A549 (cell line): ENCODE measurements around the gene AP5S1. TPM values are rescaled to one million over a fixed set of nuclear protein-coding genes. Genes with fewer than 3 reads are reported as not detected.
"Not testable (repeated sequence)": the region's sequence is repeated elsewhere in the genome, so short reads cannot be mapped to it uniquely, and the experiment has no call there.

Source experiments
- ATAC-seq, 2 experiments: fragments of 200-7000 bp in 1 of 2; fragments of >200 bp in 1 of 2; cut with Nextera tagmentation in 1 of 2; cut with Tn5 transposase in 1 of 2; 3 replicates each; pipeline versions ENCODE4 v1.8.0 to v1.9.1; 2018 to 2020; ENCODE audit warnings: mild to moderate bottlenecking in 1 of 2, moderate library complexity in 1 of 2
- CTCF ChIA-PET: fragments of 300-600 bp; sonication (Branson Sonifier 250); formaldehyde crosslinking; extraction: SDS; loops from one replicate; lab custom pipeline; 2021; ENCODE audit warnings: antibody characterized with exemption, inconsistent platforms; lab: Yijun Ruan, JAX
- POLR2A ChIA-PET: fragments of 350-600 bp; formaldehyde crosslinking; extraction: SDS; loops from one replicate; lab custom pipeline; 2021; ENCODE audit warnings: antibody characterized with exemption, inconsistent platforms; lab: Yijun Ruan, JAX
- DNase-seq, 2 experiments: peaks; one replicate each; pipeline versions ENCODE4 v3.0.0 to v3.0.0-alpha.2; 2011 to 2016; ENCODE audit warnings: low read depth in 1 of 2, low spot score in 1 of 2
- FAIRE-seq: peaks from 2 replicates; lab custom pipeline; 2011; peaks lifted over from hg19 to GRCh38; lab: Jason Lieb, UNC
- H3K27ac ChIP-seq, 2 experiments: fragments of >200 bp; sonication (Bioruptor Twin); formaldehyde crosslinking; 3 replicates each; pipeline ENCODE4 v1.5.1; 2016 to 2017
- H3K4me1 ChIP-seq: fragments of >200 bp; sonication (Bioruptor Twin); formaldehyde crosslinking; 3 replicates; pipeline ENCODE4 v1.6.1; 2016
- H3K4me2 ChIP-seq: fragments of >200 bp; sonication (Bioruptor Twin); formaldehyde crosslinking; 3 replicates; pipeline ENCODE4 v1.6.1; 2016
- H3K4me3 ChIP-seq: fragments of >200 bp; sonication (Bioruptor Twin); formaldehyde crosslinking; 3 replicates; pipeline ENCODE4 v1.5.1; 2016
- H3K9me3 ChIP-seq: fragments of >200 bp; sonication (Bioruptor Twin); formaldehyde crosslinking; 3 replicates; pipeline ENCODE4 v1.6.1; 2016
- BHLHE40 ChIP-seq: IDR thresholded peaks from 2 replicates; pipeline ENCODE4 v1.6.1; 2012; ENCODE audit warnings: low read depth, low read length, inconsistent platforms
- CBX8 ChIP-seq: fragments of 200-600 bp; sonication (generic); IDR thresholded peaks from 2 replicates; pipeline ENCODE4 v1.6.1; 2016
- CEBPB ChIP-seq, 2 experiments: fragments of >200 bp in 1 of 2; sonication (Bioruptor Twin) in 1 of 2; formaldehyde crosslinking in 1 of 2; IDR thresholded peaks; 2 replicates each; pipeline ENCODE4 v1.6.1; 2012 to 2016
- CHD4 ChIP-seq: fragments of 200-600 bp; sonication (generic); IDR thresholded peaks from 2 replicates; pipeline ENCODE4 v1.6.1; 2016; ENCODE audit warnings: antibody characterized with exemption, mild to moderate bottlenecking, borderline replicate concordance
- EHMT2 ChIP-seq: fragments of 200-600 bp; sonication (generic); IDR thresholded peaks from 2 replicates; pipeline ENCODE4 v1.6.1; 2016; ENCODE audit warnings: antibody characterized with exemption, low read depth, mild to moderate bottlenecking, moderate library complexity
- FOSB ChIP-seq: fragments of 250-450 bp; sonication (Bioruptor Pico); IDR thresholded peaks from 2 replicates; pipeline ENCODE4 v1.5.0; 2020; ENCODE audit warnings: mild to moderate bottlenecking, moderate library complexity
- GATA3 ChIP-seq: IDR thresholded peaks from 2 replicates; pipeline ENCODE4 v1.6.1; 2012; ENCODE audit warnings: borderline replicate concordance
- HDAC2 ChIP-seq: fragments of 200-600 bp; sonication (generic); IDR thresholded peaks from 2 replicates; pipeline ENCODE4 v1.6.1; 2016
- JUN ChIP-seq, 2 experiments: fragments of >200 bp; sonication (Bioruptor Twin); formaldehyde crosslinking; IDR thresholded peaks; 2 replicates in 1 of 2; 3 replicates in 1 of 2; pipeline ENCODE4 v1.6.1; 2016 to 2017
- KDM5A ChIP-seq: fragments of 200-600 bp; sonication (generic); IDR thresholded peaks from 2 replicates; pipeline ENCODE4 v1.6.1; 2016; ENCODE audit warnings: antibody characterized with exemption, mild to moderate bottlenecking
- NR3C1 ChIP-seq: fragments of >200 bp; sonication (Bioruptor Twin); formaldehyde crosslinking; IDR thresholded peaks from 3 replicates; pipeline ENCODE4 v1.6.1; 2017
- POLR2AphosphoS2 ChIP-seq: conservative IDR thresholded peaks from 2 replicates; pipeline ENCODE4 v1.6.1; 2012; ENCODE audit warnings: low read length, improper control_type of control experiment, inconsistent platforms
- RCOR1 ChIP-seq: fragments of 150-350 bp; IDR thresholded peaks from 2 replicates; pipeline ENCODE4 v1.6.1; 2014; ENCODE audit warnings: antibody characterized with exemption, low read length, low read depth
- ZC3H11A ChIP-seq: fragments of 450-650 bp; IDR thresholded peaks from 2 replicates; pipeline ENCODE4 v1.6.1; 2014; ENCODE audit warnings: antibody characterized with exemption, mild to moderate bottlenecking
- ZFP36 ChIP-seq: fragments of 450-650 bp; IDR thresholded peaks from 2 replicates; pipeline ENCODE4 v1.6.1; 2014; ENCODE audit warnings: borderline replicate concordance; ENCODE audit not compliant: partially characterized antibody
- ZNF302 ChIP-seq: fragments of 250-450 bp; sonication (Bioruptor Pico); IDR thresholded peaks from 2 replicates; pipeline ENCODE4 v1.9.0; 2021; ENCODE audit warnings: inconsistent platforms, mild to moderate bottlenecking, moderate library complexity
- ZSCAN20 ChIP-seq: fragments of 250-450 bp; sonication (Bioruptor Pico); IDR thresholded peaks from 2 replicates; pipeline ENCODE4 v1.8.0; 2022; ENCODE audit warnings: mild to moderate bottlenecking, moderate library complexity
- WGBS: methylation state at CpG from one replicate; pipeline ENCODE4 v1.1.6; 2017; ENCODE audit errors: missing lambda C conversion rate; 5-methylcytosine and 5-hydroxymethylcytosine counted together
- polyA plus RNA-seq, 4 experiments: library from polyadenylated mRNA; depleted of rRNA in 3 of 4; stranded (reverse); fragments of >200 nt; fragmentation: RNase III in 1 of 4; extraction: RNeasy Plus Mini Kit Qiagen cat#74134 plus additional on column Dnase treatment in 1 of 4; gene quantifications; 2 replicates in 3 of 4; 3 replicates in 1 of 4; pipeline ENCODE4 v1.2.3, GENCODE V29; 2011 to 2017
- TF ChIP-seq, protein P1 (sequence below): fragments of 200-600 bp; sonication (generic); IDR thresholded peaks from 2 replicates; pipeline ENCODE4 v1.6.1; 2016; ENCODE audit warnings: antibody characterized with exemption, mild to moderate bottlenecking, moderate library complexity
- TF ChIP-seq, protein P2 (sequence below): fragments of 150-350 bp; IDR thresholded peaks from 2 replicates; pipeline ENCODE4 v1.6.1; 2014; ENCODE audit warnings: low read depth, mild to moderate bottlenecking, low read length
- TF ChIP-seq, protein P3 (sequence below): IDR thresholded peaks from 2 replicates; pipeline ENCODE4 v1.6.1; 2012
- TF ChIP-seq, protein P4 (sequence below): fragments of 450-650 bp; IDR thresholded peaks from 2 replicates; pipeline ENCODE4 v1.6.1; 2014; ENCODE audit warnings: antibody characterized with exemption
- TF ChIP-seq, protein P5 (sequence below): fragments of >200 bp; sonication (Bioruptor Twin); formaldehyde crosslinking; IDR thresholded peaks from 3 replicates; pipeline ENCODE4 v1.6.1; 2016

Gene AP5S1
- polyA plus RNA-seq, 2 of the 4 experiments (the other 2 are of a cell fraction), result 10.2 to 19.9 TPM

DNA sequence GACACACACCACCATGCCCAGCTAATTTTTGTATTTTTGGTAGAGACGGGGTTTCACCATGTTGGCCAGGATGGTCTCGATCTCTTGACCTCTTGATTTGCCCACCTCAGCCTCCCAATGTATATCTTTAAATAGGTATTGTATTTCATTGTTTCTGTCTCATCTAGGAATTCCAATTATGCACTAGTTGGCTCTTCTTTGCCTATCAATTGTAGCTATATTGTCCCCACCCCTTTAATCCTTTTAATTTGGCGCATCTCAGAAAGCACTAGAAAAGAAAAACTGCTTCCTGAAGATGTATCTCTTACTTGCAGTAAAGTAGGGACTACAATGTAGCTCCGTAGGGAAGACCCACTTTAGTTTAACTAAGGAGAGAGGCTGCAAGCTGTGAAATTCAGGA lies 15.8 kb downstream of the AP5S1 start:
- no peak overlapping the region for H3K4me3 ChIP-seq
- DNase-seq, result no peak
- no peak for FAIRE-seq
- H3K4me2 ChIP-seq, result no peak overlapping the region
- H3K27ac ChIP-seq, result no peak overlapping the region
- H3K4me1 ChIP-seq, result no peaks in the 10 kb centered on the region
- TF ChIP-seq RCOR1, result no peak
- TF ChIP-seq CBX8, result no peak
- no peak for TF ChIP-seq CEBPB (IDR thresholded peaks at IDR 0.05)
- no peak for TF ChIP-seq NR3C1
- TF ChIP-seq, protein P1, sequence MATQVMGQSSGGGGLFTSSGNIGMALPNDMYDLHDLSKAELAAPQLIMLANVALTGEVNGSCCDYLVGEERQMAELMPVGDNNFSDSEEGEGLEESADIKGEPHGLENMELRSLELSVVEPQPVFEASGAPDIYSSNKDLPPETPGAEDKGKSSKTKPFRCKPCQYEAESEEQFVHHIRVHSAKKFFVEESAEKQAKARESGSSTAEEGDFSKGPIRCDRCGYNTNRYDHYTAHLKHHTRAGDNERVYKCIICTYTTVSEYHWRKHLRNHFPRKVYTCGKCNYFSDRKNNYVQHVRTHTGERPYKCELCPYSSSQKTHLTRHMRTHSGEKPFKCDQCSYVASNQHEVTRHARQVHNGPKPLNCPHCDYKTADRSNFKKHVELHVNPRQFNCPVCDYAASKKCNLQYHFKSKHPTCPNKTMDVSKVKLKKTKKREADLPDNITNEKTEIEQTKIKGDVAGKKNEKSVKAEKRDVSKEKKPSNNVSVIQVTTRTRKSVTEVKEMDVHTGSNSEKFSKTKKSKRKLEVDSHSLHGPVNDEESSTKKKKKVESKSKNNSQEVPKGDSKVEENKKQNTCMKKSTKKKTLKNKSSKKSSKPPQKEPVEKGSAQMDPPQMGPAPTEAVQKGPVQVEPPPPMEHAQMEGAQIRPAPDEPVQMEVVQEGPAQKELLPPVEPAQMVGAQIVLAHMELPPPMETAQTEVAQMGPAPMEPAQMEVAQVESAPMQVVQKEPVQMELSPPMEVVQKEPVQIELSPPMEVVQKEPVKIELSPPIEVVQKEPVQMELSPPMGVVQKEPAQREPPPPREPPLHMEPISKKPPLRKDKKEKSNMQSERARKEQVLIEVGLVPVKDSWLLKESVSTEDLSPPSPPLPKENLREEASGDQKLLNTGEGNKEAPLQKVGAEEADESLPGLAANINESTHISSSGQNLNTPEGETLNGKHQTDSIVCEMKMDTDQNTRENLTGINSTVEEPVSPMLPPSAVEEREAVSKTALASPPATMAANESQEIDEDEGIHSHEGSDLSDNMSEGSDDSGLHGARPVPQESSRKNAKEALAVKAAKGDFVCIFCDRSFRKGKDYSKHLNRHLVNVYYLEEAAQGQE, result no peak
- TF ChIP-seq ZC3H11A, result no peak
- TF ChIP-seq KDM5A, result no peak
- TF ChIP-seq, protein P2, sequence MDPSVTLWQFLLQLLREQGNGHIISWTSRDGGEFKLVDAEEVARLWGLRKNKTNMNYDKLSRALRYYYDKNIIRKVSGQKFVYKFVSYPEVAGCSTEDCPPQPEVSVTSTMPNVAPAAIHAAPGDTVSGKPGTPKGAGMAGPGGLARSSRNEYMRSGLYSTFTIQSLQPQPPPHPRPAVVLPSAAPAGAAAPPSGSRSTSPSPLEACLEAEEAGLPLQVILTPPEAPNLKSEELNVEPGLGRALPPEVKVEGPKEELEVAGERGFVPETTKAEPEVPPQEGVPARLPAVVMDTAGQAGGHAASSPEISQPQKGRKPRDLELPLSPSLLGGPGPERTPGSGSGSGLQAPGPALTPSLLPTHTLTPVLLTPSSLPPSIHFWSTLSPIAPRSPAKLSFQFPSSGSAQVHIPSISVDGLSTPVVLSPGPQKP, result no peak
- no peak for TF ChIP-seq CHD4
- TF ChIP-seq GATA3, result no peak
- TF ChIP-seq POLR2AphosphoS2, result no peak
- no peak for TF ChIP-seq JUN (IDR thresholded peaks at IDR 0.05)
- no peak for TF ChIP-seq HDAC2
- TF ChIP-seq, protein P3, sequence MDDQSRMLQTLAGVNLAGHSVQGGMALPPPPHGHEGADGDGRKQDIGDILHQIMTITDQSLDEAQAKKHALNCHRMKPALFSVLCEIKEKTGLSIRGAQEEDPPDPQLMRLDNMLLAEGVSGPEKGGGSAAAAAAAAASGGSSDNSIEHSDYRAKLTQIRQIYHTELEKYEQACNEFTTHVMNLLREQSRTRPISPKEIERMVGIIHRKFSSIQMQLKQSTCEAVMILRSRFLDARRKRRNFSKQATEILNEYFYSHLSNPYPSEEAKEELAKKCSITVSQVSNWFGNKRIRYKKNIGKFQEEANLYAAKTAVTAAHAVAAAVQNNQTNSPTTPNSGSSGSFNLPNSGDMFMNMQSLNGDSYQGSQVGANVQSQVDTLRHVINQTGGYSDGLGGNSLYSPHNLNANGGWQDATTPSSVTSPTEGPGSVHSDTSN, result no peak
- no peak for TF ChIP-seq ZNF302 (CRISPR knock-in tag)
- POLR2A ChIA-PET, result no interaction called here
- no peaks in the 10 kb centered on the region for H3K9me3 ChIP-seq
- no peak for ATAC-seq
- 91% methylated on average over 4 of the region's 4 CpGs for WGBS
- CTCF ChIA-PET, result interaction anchor here (0.9 to 13.6 kb wide), 6 partner anchors 15 to 87 kb away, joined by 3 to 128 read pairs (median 8); partner anchors contain the start of genes AP5S1 and CENPB

DNA sequence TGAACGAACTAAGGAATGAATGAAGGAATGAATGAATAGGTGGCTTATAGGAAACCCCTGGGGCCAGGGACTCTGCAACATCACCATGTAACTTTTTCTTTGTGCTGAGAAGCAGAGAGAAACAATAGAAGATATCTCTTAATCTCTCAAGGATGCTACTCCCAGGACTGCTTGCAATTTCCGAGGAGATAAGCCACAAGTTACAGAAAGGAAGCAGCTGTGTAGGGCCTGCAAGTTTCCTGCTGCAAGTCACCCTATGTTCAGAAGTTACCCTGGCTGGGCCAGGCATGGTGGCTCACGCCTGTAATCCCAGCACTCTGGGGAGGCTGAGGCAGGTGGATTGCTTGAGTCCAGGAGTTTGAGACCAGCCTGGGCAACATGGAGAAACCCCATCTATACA lies 19.0 kb downstream of the AP5S1 start:
- TF ChIP-seq GATA3, result no peak
- TF ChIP-seq HDAC2, result no peak
- TF ChIP-seq EHMT2, result no peak
- TF ChIP-seq, protein P4, sequence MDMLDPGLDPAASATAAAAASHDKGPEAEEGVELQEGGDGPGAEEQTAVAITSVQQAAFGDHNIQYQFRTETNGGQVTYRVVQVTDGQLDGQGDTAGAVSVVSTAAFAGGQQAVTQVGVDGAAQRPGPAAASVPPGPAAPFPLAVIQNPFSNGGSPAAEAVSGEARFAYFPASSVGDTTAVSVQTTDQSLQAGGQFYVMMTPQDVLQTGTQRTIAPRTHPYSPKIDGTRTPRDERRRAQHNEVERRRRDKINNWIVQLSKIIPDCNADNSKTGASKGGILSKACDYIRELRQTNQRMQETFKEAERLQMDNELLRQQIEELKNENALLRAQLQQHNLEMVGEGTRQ, result no peak
- TF ChIP-seq BHLHE40, result no peak
- TF ChIP-seq ZFP36, result no peak
- no peak for TF ChIP-seq FOSB (CRISPR knock-in tag)
- TF ChIP-seq ZSCAN20 (CRISPR knock-in tag), result no peak
- TF ChIP-seq, protein P5, sequence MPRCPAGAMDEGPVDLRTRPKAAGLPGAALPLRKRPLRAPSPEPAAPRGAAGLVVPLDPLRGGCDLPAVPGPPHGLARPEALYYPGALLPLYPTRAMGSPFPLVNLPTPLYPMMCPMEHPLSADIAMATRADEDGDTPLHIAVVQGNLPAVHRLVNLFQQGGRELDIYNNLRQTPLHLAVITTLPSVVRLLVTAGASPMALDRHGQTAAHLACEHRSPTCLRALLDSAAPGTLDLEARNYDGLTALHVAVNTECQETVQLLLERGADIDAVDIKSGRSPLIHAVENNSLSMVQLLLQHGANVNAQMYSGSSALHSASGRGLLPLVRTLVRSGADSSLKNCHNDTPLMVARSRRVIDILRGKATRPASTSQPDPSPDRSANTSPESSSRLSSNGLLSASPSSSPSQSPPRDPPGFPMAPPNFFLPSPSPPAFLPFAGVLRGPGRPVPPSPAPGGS, result no peak
- TF ChIP-seq ZC3H11A, result no peak
- no peaks in the 10 kb centered on the region for H3K9me3 ChIP-seq
- WGBS, result 87% methylated on average over 3 of the region's 3 CpGs
- no peak overlapping the region for H3K27ac ChIP-seq
- FAIRE-seq (no peak), ATAC-seq (no peak), DNase-seq (no peak)
- no peak overlapping the region for H3K4me2 ChIP-seq
- peaks cover 16% of the 10 kb centered on the region for H3K4me1 ChIP-seq
- POLR2A ChIA-PET, result interaction anchor here (0.7 kb wide), 1 partner anchor 10 kb away, joined by 3 read pairs; no protein-coding TSS in a partner anchor
- CTCF ChIA-PET, result interaction anchor here (0.6 to 13.6 kb wide), 7 partner anchors 9 to 151 kb away, joined by 3 to 128 read pairs (median 5); partner anchors contain the start of gene AP5S1
- no peak overlapping the region for H3K4me3 ChIP-seq

DNA sequence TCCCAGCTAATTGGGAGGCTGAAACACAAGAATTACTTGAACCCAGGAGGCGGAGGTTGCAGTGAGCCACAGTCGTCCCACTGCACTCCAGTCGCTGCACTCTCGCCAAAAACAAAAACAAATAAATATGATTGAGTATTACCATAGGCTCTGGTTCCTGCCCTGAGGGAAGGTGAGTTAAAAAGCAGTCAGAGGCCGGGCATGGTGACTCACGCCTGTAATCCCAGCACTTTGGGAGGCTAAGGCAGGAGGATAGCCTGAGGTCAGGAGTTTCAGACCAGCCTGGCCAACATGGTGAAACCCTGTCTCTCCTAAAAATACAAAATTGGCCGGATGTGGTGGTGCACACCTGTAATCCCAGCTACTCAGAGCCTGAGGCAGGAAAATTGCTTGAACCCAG lies 19.9 kb downstream of the AP5S1 start:
- DNase-seq, H3K4me2 ChIP-seq, H3K4me3 ChIP-seq, ATAC-seq, POLR2A ChIA-PET, H3K9me3 ChIP-seq, FAIRE-seq: not testable (repeated sequence)
- CTCF ChIA-PET, result interaction anchor here (0.8 to 13.6 kb wide), 5 partner anchors 10 to 152 kb away, joined by 3 to 128 read pairs (median 5); partner anchors contain the start of gene AP5S1
- WGBS, result 60% methylated on average over 7 of the region's 7 CpGs
- Histone ChIP-seq H3K27ac (0 out of 6 replicates have a peak overlapping the region, but pooled peaks of 1 of the 2 experiments have one; percentile 18), H3K4me1 (peaks cover 16% of the 10 kb centered on the region)
